ENCODE results near the gene SCN2A.

The SCN2A gene

DNA sequence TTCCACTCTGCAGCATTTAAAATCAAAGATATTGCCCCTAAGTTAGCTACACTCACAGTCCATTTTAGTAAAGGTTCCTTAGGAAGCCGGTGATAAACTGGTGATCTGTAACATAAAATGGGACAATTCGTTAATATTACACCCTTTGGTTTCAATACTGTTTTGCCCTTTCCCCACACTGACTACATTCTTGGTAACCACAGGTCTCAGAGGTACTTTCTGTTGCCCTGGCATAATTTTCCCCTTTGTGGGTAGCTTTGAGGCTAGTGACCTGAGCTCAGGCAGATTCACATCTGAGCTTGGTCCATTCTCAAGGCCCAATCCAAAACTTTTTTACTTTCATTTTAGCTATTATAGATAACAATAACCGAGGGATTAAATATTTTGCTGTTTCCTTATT lies 197.3 kb downstream of the SCN2A start:
- no peaks in the 10 kb centered on the region for H3K27me3 ChIP-seq (ENCODE audit: control insufficient read depth, insufficient read depth, low read length)
- no peaks in the 10 kb centered on the region for H3K9me3 ChIP-seq (ENCODE audit: control insufficient read depth, insufficient read depth, low read length)
- no peaks in the 10 kb centered on the region for H3K36me3 ChIP-seq (ENCODE audit: control insufficient read depth, insufficient read depth, low read length)
- peak overlapping the region; percentile 60 for H3K27ac ChIP-seq (ENCODE audit: low read depth, low read length)
- no peak overlapping the region for H3K4me3 ChIP-seq (ENCODE audit: low read depth, low read length)
- no peak overlapping the region for H3K9ac ChIP-seq (ENCODE audit: low read depth, low read length)
- H3K4me1 ChIP-seq (ENCODE audit: control insufficient read depth, insufficient read depth, low read length), result peaks cover 56% of the 10 kb centered on the region

DNA sequence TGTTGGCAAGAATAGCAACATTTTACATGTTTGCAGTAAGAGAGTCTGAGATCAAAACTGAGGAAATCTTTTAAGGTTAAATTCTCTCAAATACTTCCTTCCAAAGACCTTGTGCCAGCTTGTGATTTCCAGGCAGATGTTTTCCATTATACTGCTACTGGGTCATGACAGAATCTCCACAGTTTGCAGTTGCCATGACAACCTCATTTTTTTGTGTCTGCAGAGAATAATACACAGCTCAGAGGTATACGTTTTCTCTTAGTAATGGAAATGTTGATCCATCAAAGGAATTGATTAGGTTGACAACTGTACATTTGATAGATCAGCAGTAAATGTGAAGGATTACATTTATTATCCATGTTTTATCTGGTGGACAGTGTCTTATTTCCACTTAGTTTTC lies 201.2 kb downstream of the SCN2A start:
- no peak overlapping the region for H3K27ac ChIP-seq (ENCODE audit: low read depth, low read length)

More for the DNA sequence above, 201.2 kb downstream of the SCN2A start:
- H3K4me1 ChIP-seq (ENCODE audit: control insufficient read depth, insufficient read depth, low read length), result peaks cover 27% of the 10 kb centered on the region
- no peaks in the 10 kb centered on the region for H3K9me3 ChIP-seq (ENCODE audit: control insufficient read depth, insufficient read depth, low read length)
- no peaks in the 10 kb centered on the region for H3K27me3 ChIP-seq (ENCODE audit: control insufficient read depth, insufficient read depth, low read length)
- no peak overlapping the region for H3K9ac ChIP-seq (ENCODE audit: low read depth, low read length)
- H3K36me3 ChIP-seq (ENCODE audit: control insufficient read depth, insufficient read depth, low read length), result no peaks in the 10 kb centered on the region
- no peak overlapping the region for H3K4me3 ChIP-seq (ENCODE audit: low read depth, low read length)
